ENCODE measurements around the gene AGBL4.

AGBL4 gene

DNA sequence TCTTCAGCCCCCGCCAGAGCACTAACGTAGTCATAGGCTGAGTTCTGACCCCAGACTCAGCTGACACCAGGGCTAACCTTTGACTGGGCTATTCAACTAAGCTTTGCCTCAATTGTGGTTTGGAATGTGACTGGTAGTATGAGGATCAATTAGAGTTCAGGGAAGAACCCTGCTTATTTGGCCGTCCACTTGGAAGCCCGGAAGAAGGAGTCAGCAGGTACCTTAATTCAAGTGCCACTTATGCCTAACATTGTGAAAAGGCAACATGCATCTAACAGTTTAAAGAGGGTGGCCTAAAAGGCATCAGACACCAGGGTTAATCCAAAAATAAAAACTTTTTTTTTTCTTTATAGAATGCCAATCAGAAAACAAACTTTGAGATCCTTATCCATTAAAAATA lies 1339.4 kb downstream of the AGBL4 start:
- Histone ChIP-seq H3K9me3 (no peaks in the 10 kb centered on the region), H3K4me3 (ENCODE audit: low read depth in 1 of 2, low read length in 1 of 2) (no peak overlapping the region), H3K4me1 (ENCODE audit: control insufficient read depth in 1 of 2, insufficient read depth in 1 of 2, low read depth in 1 of 2, low read length in 1 of 2) (no peaks in the 10 kb centered on the region), H3K27me3 (no peaks in the 10 kb centered on the region), H3K36me3 (no peaks in the 10 kb centered on the region), H3K27ac (no peak overlapping the region)
- TF ChIP-seq, protein P1, sequence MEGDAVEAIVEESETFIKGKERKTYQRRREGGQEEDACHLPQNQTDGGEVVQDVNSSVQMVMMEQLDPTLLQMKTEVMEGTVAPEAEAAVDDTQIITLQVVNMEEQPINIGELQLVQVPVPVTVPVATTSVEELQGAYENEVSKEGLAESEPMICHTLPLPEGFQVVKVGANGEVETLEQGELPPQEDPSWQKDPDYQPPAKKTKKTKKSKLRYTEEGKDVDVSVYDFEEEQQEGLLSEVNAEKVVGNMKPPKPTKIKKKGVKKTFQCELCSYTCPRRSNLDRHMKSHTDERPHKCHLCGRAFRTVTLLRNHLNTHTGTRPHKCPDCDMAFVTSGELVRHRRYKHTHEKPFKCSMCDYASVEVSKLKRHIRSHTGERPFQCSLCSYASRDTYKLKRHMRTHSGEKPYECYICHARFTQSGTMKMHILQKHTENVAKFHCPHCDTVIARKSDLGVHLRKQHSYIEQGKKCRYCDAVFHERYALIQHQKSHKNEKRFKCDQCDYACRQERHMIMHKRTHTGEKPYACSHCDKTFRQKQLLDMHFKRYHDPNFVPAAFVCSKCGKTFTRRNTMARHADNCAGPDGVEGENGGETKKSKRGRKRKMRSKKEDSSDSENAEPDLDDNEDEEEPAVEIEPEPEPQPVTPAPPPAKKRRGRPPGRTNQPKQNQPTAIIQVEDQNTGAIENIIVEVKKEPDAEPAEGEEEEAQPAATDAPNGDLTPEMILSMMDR (IDR thresholded peaks at IDR 0.05), result no peak

DNA sequence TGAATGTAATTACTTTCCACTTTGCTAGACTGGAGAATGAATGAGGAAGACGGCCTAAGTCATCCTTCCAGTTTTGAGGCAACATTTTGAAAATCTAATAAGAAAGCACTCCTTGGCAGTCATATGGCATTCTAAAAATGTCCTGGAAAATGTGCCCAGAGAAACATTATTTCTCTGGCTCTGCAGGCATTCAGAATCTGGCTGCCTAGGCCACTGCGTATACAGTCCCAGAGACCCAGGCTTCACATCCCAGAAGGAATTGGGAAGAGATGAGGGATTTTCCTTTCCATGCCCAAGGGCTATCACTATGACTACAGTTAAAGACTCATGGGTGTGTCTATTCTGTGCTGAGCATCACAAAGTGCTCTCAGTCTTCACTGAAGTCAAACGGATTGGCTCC lies 1339.9 kb downstream of the AGBL4 start:
- Histone ChIP-seq H3K9me3 (no peaks in the 10 kb centered on the region), H3K4me1 (ENCODE audit: control insufficient read depth in 1 of 2, insufficient read depth in 1 of 2, low read depth in 1 of 2, low read length in 1 of 2) (no peaks in the 10 kb centered on the region), H3K4me3 (ENCODE audit: low read depth in 1 of 2, low read length in 1 of 2) (no peak overlapping the region), H3K36me3 (no peaks in the 10 kb centered on the region), H3K27ac (no peak overlapping the region), H3K27me3 (no peaks in the 10 kb centered on the region)
- TF ChIP-seq, protein P1 (IDR thresholded peaks at IDR 0.05), result no peak

DNA sequence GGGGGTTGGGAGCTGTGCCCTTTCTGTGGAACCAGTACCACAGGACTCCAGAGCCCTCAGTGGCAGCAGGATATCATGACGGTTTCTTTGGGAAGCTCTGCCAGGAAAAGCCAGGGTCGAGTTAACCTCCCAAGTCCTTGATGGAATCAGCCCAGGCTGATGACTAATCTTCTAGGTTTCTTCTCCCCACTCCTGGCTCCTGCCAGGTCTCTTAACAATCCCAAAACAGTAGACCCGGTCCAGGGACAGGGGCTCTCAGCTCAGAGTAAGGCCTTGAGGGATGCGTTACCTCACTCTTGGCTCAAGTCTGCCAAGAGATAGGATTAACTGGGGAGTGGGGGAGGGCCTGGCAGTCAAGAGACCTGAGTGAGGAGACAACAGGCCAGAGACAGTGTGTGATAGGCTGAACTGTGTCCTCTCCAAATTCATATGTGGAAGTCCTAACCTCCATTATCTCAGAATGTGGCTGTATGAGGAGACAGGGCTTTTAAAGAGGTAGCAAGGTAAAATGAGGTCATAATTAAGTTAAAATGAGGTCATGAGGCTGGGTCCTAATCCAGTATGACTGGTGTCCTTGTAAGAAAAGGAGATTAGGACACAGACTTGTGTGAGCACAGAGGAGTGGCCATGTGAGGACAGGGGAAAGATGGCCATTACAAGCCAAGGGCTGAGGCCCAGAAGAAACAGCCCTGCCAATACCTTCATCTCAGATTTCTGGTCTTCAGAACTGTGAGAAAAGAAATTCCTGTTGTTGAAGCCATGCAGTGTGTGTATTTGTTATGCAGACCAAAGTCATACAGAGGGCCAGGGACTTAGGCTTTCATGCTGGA lies 1342.1 kb downstream of the AGBL4 start:
- H3K36me3 ChIP-seq, result no peaks in the 10 kb centered on the region
- no peaks in the 10 kb centered on the region for H3K27me3 ChIP-seq
- no peaks in the 10 kb centered on the region for H3K9me3 ChIP-seq
- H3K4me1 ChIP-seq (ENCODE audit: control insufficient read depth in 1 of 2, insufficient read depth in 1 of 2, low read depth in 1 of 2, low read length in 1 of 2), result no peaks in the 10 kb centered on the region
- no peak overlapping the region for H3K27ac ChIP-seq
- H3K4me3 ChIP-seq (ENCODE audit: low read depth in 1 of 2, low read length in 1 of 2), result no peak overlapping the region
- TF ChIP-seq, protein P1 (IDR thresholded peaks at IDR 0.05), result no peak

DNA sequence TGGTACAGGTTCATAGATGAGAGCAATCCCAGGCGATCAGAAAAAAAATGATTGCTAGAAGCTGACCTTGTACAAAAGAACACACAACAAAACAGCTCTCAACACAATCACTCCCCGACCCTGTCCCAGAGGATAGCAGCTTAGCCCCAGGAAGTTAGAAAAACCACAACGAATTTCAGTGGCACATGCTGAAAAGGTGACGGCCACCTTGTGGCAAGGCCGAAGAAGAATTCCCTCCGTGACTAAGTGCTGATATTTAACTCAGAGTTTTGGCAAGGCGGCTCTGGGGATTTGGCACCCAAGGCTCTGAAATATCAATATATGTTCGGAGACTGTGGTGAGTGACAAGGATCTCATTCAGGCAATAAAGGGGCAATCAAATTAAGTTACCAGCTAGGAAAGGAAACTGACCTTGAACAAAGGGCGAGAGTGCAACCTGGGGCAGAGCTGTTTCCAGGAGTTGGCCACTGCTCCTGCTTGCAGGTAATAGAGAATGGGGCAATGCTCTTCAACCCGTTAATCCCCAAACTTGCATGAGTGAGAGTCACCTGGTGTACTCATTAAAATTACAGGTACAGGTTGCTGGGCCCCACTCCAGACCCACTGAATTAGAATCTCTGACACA lies 1343.2 kb downstream of the AGBL4 start:
- H3K36me3 ChIP-seq, result no peaks in the 10 kb centered on the region
- no peak overlapping the region for H3K27ac ChIP-seq
- H3K4me1 ChIP-seq (ENCODE audit: control insufficient read depth in 1 of 2, insufficient read depth in 1 of 2, low read depth in 1 of 2, low read length in 1 of 2), result no peaks in the 10 kb centered on the region
- TF ChIP-seq, protein P1 (IDR thresholded peaks at IDR 0.05), result no peak
- no peaks in the 10 kb centered on the region for H3K27me3 ChIP-seq
- H3K9me3 ChIP-seq, result no peaks in the 10 kb centered on the region
- H3K4me3 ChIP-seq (ENCODE audit: low read depth in 1 of 2, low read length in 1 of 2), result no peak overlapping the region

DNA sequence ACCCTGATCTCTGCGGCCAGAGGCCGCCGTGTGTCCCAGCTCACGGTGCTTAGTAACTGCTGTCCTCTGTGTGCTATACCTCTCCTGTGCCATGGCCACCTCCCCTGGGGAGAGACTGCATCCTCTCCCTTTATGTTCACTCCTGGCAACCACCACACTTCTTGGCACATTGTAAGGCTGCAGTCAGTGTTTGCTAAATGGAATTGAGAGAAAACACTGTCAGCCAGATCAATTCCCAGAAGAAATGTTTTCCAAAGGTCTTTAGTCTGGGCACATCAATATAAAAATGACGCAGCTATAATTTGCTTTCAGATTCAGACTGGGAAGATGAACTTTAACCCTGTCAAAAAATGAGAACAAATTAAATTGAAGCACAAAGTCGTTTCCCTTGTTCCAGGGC lies 1343.9 kb downstream of the AGBL4 start:
- Histone ChIP-seq H3K36me3 (no peaks in the 10 kb centered on the region), H3K9me3 (no peaks in the 10 kb centered on the region), H3K27ac (no peak overlapping the region), H3K27me3 (no peaks in the 10 kb centered on the region), H3K4me1 (ENCODE audit: control insufficient read depth in 1 of 2, insufficient read depth in 1 of 2, low read depth in 1 of 2, low read length in 1 of 2) (no peaks in the 10 kb centered on the region), H3K4me3 (ENCODE audit: low read depth in 1 of 2, low read length in 1 of 2) (no peak overlapping the region)
- TF ChIP-seq, protein P1 (IDR thresholded peaks at IDR 0.05), result no peak

Measured in neutrophil (primary cell).